ENCODE results near the gene GMDS. TPM values are rescaled to one million over a fixed set of nuclear protein-coding genes. Genes with fewer than 3 reads are reported as not detected.

GMDS gene
- polyA plus RNA-seq, 1 of the 3 experiments (the other 2 are of a cell fraction): 12.3 TPM

DNA sequence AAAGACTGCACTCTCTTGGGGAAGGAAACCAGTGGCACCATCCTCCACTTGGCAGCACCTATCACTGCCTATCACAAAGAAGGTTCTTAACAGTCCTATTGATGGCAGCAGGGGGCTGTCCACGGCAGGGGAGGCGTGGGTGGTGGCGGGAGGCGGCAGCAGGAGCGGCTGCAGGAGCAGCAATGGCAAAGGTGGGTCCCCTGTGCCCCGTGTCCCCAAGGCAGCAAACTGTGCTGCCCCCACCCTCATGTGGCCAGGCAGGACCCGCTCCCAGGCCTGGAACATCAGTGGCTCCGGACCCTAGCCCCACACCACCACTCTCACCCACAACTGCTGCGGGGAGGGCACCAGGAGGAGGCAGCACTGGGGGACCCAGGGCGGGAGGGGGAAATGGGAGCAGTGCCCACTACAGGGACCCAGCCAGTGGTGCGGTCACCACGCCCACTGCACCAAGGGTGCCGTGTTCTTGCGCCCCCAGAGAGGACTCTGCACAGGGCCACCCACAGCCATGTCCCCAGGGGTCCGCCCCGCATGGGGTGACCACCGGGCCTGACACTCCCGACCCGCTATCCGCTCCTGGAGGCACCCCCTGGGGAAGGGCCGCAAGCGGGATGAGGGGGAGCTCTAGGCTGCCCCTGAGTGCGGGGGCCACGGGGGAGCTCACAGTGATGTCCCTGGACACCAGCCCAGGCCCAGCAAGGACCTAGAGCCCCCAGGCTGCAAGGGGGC lies 54.6 kb downstream of the GMDS start:
- DNase-seq: peak; percentile 15
- Histone ChIP-seq H3K4me2 (no peak overlapping the region), H3K27me3 (ENCODE audit: insufficient read depth) (no peaks in the 10 kb centered on the region), H3K9me2 (no peaks in the 10 kb centered on the region), H4K20me1 (ENCODE audit: insufficient read depth) (no peaks in the 10 kb centered on the region), H2AFZ (ENCODE audit: low read depth) (no peak overlapping the region), H3F3A (replicated peaks; ENCODE audit: insufficient read depth) (no peaks in the 10 kb centered on the region), H3K27ac (ENCODE audit: low read depth in 2 of 2, low read length in 1 of 2) (no peak overlapping the region), H3K4me1 (ENCODE audit: control insufficient read depth in 1 of 2, insufficient read depth in 2 of 2, low read depth in 1 of 2, low read length in 1 of 2) (no peaks in the 10 kb centered on the region; a peak in 1 of 4 replicates), H3K9me3 (no peaks in the 10 kb centered on the region), H3K79me2 (ENCODE audit: insufficient read depth) (no peaks in the 10 kb centered on the region), H3K4me3 (ENCODE audit: low read depth in 2 of 2, low read length in 1 of 2) (no peak overlapping the region), H3K9ac (no peak overlapping the region), H3K36me3 (replicated peaks in 1 of 2; ENCODE audit: control insufficient read depth in 1 of 2, insufficient read depth in 2 of 2, low read length in 1 of 2) (no peaks in the 10 kb centered on the region)
- POLR2A ChIA-PET: no interaction called here
- CTCF ChIA-PET: interaction anchor here (0.8 to 1.5 kb wide), 3 partner anchors 8 to 594 kb away, joined by 3 to 4 read pairs (median 4); no protein-coding TSS in a partner anchor
- WGBS (ENCODE audit: low lambda C conversion rate): 97% methylated on average over 11 of the region's 24 CpGs
- no peak for TF ChIP-seq TCF12 (IDR thresholded peaks at IDR 0.05)
- TF ChIP-seq JUND (IDR thresholded peaks at IDR 0.05): no peak
- TF ChIP-seq FOXM1 (IDR thresholded peaks at IDR 0.05; ENCODE audit: low read depth): no peak
- no peak for TF ChIP-seq FOSL2 (IDR thresholded peaks at IDR 0.05; ENCODE audit: borderline replicate concordance, low read depth)
- TF ChIP-seq POLR2AphosphoS5 (IDR thresholded peaks at IDR 0.05; ENCODE audit: low read depth, low read length): no peak
- no peak for TF ChIP-seq SMC3 (IDR thresholded peaks at IDR 0.05; ENCODE audit: low read depth, low read length)
- TF ChIP-seq ZBTB33 (IDR thresholded peaks at IDR 0.05; ENCODE audit: borderline replicate concordance, low read depth): no peak
- no peak for TF ChIP-seq MEF2A (IDR thresholded peaks at IDR 0.05; ENCODE audit: borderline replicate concordance, low read depth)
- TF ChIP-seq RXRA (IDR thresholded peaks at IDR 0.05; ENCODE audit: borderline replicate concordance, low read depth): no peak
- TF ChIP-seq, protein P1, sequence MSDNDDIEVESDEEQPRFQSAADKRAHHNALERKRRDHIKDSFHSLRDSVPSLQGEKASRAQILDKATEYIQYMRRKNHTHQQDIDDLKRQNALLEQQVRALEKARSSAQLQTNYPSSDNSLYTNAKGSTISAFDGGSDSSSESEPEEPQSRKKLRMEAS (IDR thresholded peaks at IDR 0.05; ENCODE audit: low read depth): no peak
- no peak for TF ChIP-seq EZH2phosphoT487 (IDR thresholded peaks at IDR 0.05; ENCODE audit: borderline replicate concordance, low read depth)

- no peak for DNase-seq
- H3K36me3 ChIP-seq (replicated peaks in 1 of 2; ENCODE audit: control insufficient read depth in 1 of 2, insufficient read depth in 2 of 2, low read length in 1 of 2): no peaks in the 10 kb centered on the region
- ChIA-PET POLR2A (no interaction called here), CTCF (interaction anchor here (2.6 kb wide), 1 partner anchor 165 kb away, joined by 7 read pairs; no protein-coding TSS in a partner anchor)
- no peak overlapping the region for H3K4me2 ChIP-seq
- no peaks in the 10 kb centered on the region for H3K79me2 ChIP-seq (ENCODE audit: insufficient read depth)
- no peak overlapping the region for H2AFZ ChIP-seq (ENCODE audit: low read depth)
- no peaks in the 10 kb centered on the region for H3K9me3 ChIP-seq
- no peaks in the 10 kb centered on the region for H4K20me1 ChIP-seq (ENCODE audit: insufficient read depth)
- H3K4me3 ChIP-seq (ENCODE audit: low read depth in 2 of 2, low read length in 1 of 2): no peak overlapping the region
- no peak overlapping the region for H3K9ac ChIP-seq
- no peaks in the 10 kb centered on the region for H3F3A ChIP-seq (replicated peaks; ENCODE audit: insufficient read depth)
- no peaks in the 10 kb centered on the region for H3K27me3 ChIP-seq (ENCODE audit: insufficient read depth)
- H3K4me1 ChIP-seq (ENCODE audit: control insufficient read depth in 1 of 2, insufficient read depth in 2 of 2, low read depth in 1 of 2, low read length in 1 of 2): no peaks in the 10 kb centered on the region
- no peak overlapping the region for H3K27ac ChIP-seq (ENCODE audit: low read depth in 2 of 2, low read length in 1 of 2)
- 69% methylated on average over 3 of the region's 3 CpGs for WGBS (ENCODE audit: low lambda C conversion rate)
- no peaks in the 10 kb centered on the region for H3K9me2 ChIP-seq
- no peak for TF ChIP-seq EZH2phosphoT487 (IDR thresholded peaks at IDR 0.05; ENCODE audit: borderline replicate concordance, low read depth)
- TF ChIP-seq MXI1 (IDR thresholded peaks at IDR 0.05; ENCODE audit: low read depth, low read length): no peak
- TF ChIP-seq FOSL2 (IDR thresholded peaks at IDR 0.05; ENCODE audit: borderline replicate concordance, low read depth): no peak
- TF ChIP-seq FOXJ3 (CRISPR knock-in tag; IDR thresholded peaks at IDR 0.05): no peak
- TF ChIP-seq EP300 (IDR thresholded peaks at IDR 0.05; ENCODE audit: borderline replicate concordance in 1 of 2, low read depth in 1 of 2, low read length in 1 of 2): no peak
- TF ChIP-seq GATA2 (CRISPR knock-in tag; IDR thresholded peaks at IDR 0.05): no peak
- no peak for TF ChIP-seq NFIC (IDR thresholded peaks at IDR 0.05; ENCODE audit: borderline replicate concordance)
- TF ChIP-seq RAD21 (IDR thresholded peaks at IDR 0.05; ENCODE audit: low read length): no peak
- no peak for TF ChIP-seq TAF1 (IDR thresholded peaks at IDR 0.05; ENCODE audit: borderline replicate concordance, low read depth, low read length)
- TF ChIP-seq ZBTB33 (IDR thresholded peaks at IDR 0.05; ENCODE audit: borderline replicate concordance, low read depth): no peak
- no peak for TF ChIP-seq REST (IDR thresholded peaks at IDR 0.05; ENCODE audit: low read depth, low read length)
Observed at GRCh38 chr6:2188856-2189384, 56.5 kb downstream of the GMDS start.

Data from SK-N-SH (cell line).